Neural crest cell (in vitro differentiated cells): ENCODE results near the gene DIS3L2. TPM values are rescaled to one million over a fixed set of nuclear protein-coding genes. Genes with fewer than 3 reads are reported as not detected.

Experiments used
- DNase-seq: peaks from one replicate; pipeline ENCODE4 v3.0.0; 2021; ENCODE audit warnings: low read depth, mixed read lengths, low spot score
- H3K27ac Mint-ChIP-seq: one replicate; pipeline ENCODE4 v1.8.0; 2021; ENCODE audit warnings: mild to moderate bottlenecking, mixed read lengths; ENCODE audit not compliant: unreplicated experiment
- H3K27me3 Mint-ChIP-seq: 2 replicates; pipeline ENCODE4 v1.8.0; 2021; ENCODE audit warnings: low read depth, mild to moderate bottlenecking, mixed read lengths
- H3K36me3 Mint-ChIP-seq: 2 replicates; pipeline ENCODE4 v1.8.0; 2021; ENCODE audit warnings: low read depth, mild to moderate bottlenecking, mixed read lengths
- H3K4me1 Mint-ChIP-seq: 2 replicates; pipeline ENCODE4 v1.8.0; 2021; ENCODE audit warnings: mixed read lengths
- H3K4me3 Mint-ChIP-seq: one replicate; pipeline ENCODE4 v1.8.0; 2021; ENCODE audit warnings: mild to moderate bottlenecking, mixed read lengths
- H3K9me3 Mint-ChIP-seq: 2 replicates; pipeline ENCODE4 v1.8.0; 2021; ENCODE audit warnings: mixed read lengths
- total RNA-seq: library from RNA; stranded (reverse); gene quantifications from 2 replicates; pipeline ENCODE4 v1.2.1, GENCODE V29; 2021
- TF ChIP-seq, protein P1 (sequence below): fragments of 200-600 bp; sonication (generic); conservative IDR thresholded peaks from 2 replicates; pipeline ENCODE4 v1.5.0; 2021; ENCODE audit warnings: antibody characterized with exemption, mild to moderate bottlenecking

The DIS3L2 gene
- total RNA-seq, 1 donor from 2014 or later, result 51.9 TPM

- peaks cover 39% of the 10 kb centered on the region for H3K4me1 Mint-ChIP-seq
- H3K27ac Mint-ChIP-seq, result peak overlapping the region; percentile 57
- H3K4me3 Mint-ChIP-seq, result peak overlapping the region; percentile 81
- TF ChIP-seq, protein P1, sequence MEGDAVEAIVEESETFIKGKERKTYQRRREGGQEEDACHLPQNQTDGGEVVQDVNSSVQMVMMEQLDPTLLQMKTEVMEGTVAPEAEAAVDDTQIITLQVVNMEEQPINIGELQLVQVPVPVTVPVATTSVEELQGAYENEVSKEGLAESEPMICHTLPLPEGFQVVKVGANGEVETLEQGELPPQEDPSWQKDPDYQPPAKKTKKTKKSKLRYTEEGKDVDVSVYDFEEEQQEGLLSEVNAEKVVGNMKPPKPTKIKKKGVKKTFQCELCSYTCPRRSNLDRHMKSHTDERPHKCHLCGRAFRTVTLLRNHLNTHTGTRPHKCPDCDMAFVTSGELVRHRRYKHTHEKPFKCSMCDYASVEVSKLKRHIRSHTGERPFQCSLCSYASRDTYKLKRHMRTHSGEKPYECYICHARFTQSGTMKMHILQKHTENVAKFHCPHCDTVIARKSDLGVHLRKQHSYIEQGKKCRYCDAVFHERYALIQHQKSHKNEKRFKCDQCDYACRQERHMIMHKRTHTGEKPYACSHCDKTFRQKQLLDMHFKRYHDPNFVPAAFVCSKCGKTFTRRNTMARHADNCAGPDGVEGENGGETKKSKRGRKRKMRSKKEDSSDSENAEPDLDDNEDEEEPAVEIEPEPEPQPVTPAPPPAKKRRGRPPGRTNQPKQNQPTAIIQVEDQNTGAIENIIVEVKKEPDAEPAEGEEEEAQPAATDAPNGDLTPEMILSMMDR, result no peak
- H3K36me3 Mint-ChIP-seq, result peaks cover 6% of the 10 kb centered on the region
- DNase-seq, result no peak
- no peaks in the 10 kb centered on the region for H3K9me3 Mint-ChIP-seq
- peaks cover 51% of the 10 kb centered on the region for H3K27me3 Mint-ChIP-seq
These were observed 34.5 kb upstream of the DIS3L2 start for GRCh38 chr2:231926761-231927565.

DNA sequence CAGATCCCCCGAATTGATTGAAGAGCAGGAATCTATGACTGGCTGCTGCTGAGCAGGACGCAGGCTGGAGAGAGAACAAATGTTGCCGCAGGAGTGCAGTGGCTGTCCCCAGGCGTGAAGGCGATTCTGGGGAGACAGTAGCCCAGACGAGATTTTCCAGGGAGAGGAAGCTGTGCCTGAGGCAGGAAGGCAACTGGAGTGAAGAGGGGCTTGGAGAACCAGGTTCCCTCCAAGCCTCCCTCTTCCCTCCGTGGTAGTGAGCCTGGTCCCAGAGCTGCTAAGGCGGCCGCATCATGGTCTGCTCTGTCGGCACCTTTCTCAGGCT, 34.0 kb upstream of the DIS3L2 start:
- Mint-ChIP-seq H3K4me3 (peak overlapping the region; percentile 81), H3K27ac (no peak overlapping the region), H3K9me3 (no peaks in the 10 kb centered on the region), H3K4me1 (peaks cover 39% of the 10 kb centered on the region), H3K36me3 (peaks cover 4% of the 10 kb centered on the region), H3K27me3 (peaks cover 51% of the 10 kb centered on the region)
- DNase-seq, result no peak
- TF ChIP-seq, protein P1, result no peak

GRCh38 chr2:231928481-231928880, 33.0 kb upstream of the DIS3L2 start:
- Mint-ChIP-seq H3K4me3 (peak overlapping the region; percentile 81), H3K27me3 (peaks cover 52% of the 10 kb centered on the region), H3K27ac (no peak overlapping the region), H3K9me3 (no peaks in the 10 kb centered on the region), H3K36me3 (peaks cover 4% of the 10 kb centered on the region), H3K4me1 (peaks cover 39% of the 10 kb centered on the region)
- TF ChIP-seq, protein P1, result no peak
- no peak for DNase-seq

- Mint-ChIP-seq H3K4me3 (peak overlapping the region; percentile 13), H3K9me3 (no peaks in the 10 kb centered on the region), H3K4me1 (peaks cover 34% of the 10 kb centered on the region), H3K27me3 (peaks cover 46% of the 10 kb centered on the region), H3K36me3 (peaks cover 3% of the 10 kb centered on the region), H3K27ac (no peak overlapping the region)
- TF ChIP-seq, protein P1, result no peak
- DNase-seq, result no peak
These were observed 32.4 kb upstream of the DIS3L2 start for GRCh38 chr2:231928901-231929725.

DNA sequence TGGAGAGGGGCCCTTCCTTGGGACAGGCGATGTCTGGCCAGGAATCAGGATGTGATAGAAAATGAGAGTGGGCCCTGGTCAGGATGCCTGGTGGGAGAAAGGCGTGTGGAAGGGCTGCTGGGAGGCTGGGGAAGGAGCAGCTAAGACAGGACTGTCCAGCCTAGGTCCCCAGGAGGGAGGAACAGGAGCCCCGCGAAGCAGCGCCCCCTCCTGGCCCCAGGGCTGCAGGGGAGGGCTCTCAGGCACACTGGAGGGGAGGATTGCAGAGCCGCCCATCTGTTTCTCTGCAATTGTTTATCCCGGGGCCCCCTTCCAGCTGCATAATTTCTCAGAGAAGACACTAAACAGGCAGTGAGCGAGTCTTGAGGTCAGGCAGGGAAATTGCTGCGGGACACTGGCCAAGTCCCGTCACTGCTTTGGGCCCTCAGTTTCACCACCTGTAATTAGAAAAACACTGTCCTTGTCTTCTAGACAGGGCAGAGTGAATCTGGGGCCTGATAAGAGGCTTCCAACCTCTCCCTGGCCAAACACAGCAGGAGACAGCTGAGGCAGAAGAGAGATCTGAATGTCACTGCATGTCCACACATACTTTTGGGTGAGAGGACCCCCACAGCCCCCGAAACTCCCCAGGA, 31.4 kb upstream of the DIS3L2 start:
- no peaks in the 10 kb centered on the region for H3K9me3 Mint-ChIP-seq
- peaks cover 25% of the 10 kb centered on the region for H3K4me1 Mint-ChIP-seq
- TF ChIP-seq, protein P1, result peak; percentile 46
- H3K27ac Mint-ChIP-seq, result no peak overlapping the region
- H3K36me3 Mint-ChIP-seq, result no peaks in the 10 kb centered on the region
- DNase-seq, result no peak
- H3K4me3 Mint-ChIP-seq, result no peak overlapping the region
- peaks cover 37% of the 10 kb centered on the region for H3K27me3 Mint-ChIP-seq
